Jurkat, Clone E6-1 (cell line): ENCODE measurements around the gene SH3BP5.

Experiments used
- DNase-seq: peaks from one replicate; pipeline ENCODE4 v3.0.0-alpha.2; 2011; ENCODE audit warnings: low read depth, low spot score
- H3K4me3 ChIP-seq: 2 replicates; pipeline ENCODE4 v1.5.1; 2011; ENCODE audit warnings: mild to moderate bottlenecking, low read length, control low read depth, moderate library complexity

SH3BP5 gene

GRCh38 chr3:15287565-15288330 lies 44.6 kb downstream of the SH3BP5 start:
- no peak overlapping the region for H3K4me3 ChIP-seq
- DNase-seq = no peak

- no peak for DNase-seq
- H3K4me3 ChIP-seq = no peak overlapping the region
These were observed 46.4 kb downstream of the SH3BP5 start for GRCh38 chr3:15286022-15286421.

- no peak for DNase-seq
- H3K4me3 ChIP-seq = no peak overlapping the region
These were observed 48.1 kb downstream of the SH3BP5 start for GRCh38 chr3:15284121-15284889.

GRCh38 chr3:15283702-15284101 lies 48.7 kb downstream of the SH3BP5 start:
- no peak overlapping the region for H3K4me3 ChIP-seq
- no peak for DNase-seq

- no peak for DNase-seq
- H3K4me3 ChIP-seq = no peak overlapping the region
These were observed 50.6 kb downstream of the SH3BP5 start for GRCh38 chr3:15281817-15282216.

- H3K4me3 ChIP-seq = no peak overlapping the region
- no peak for DNase-seq
These were observed 51.4 kb downstream of the SH3BP5 start for GRCh38 chr3:15280853-15281532.

GRCh38 chr3:15279671-15280402 lies 52.5 kb downstream of the SH3BP5 start:
- DNase-seq = no peak
- no peak overlapping the region for H3K4me3 ChIP-seq

GRCh38 chr3:15279205-15279604 lies 53.2 kb downstream of the SH3BP5 start:
- no peak overlapping the region for H3K4me3 ChIP-seq

DNA sequence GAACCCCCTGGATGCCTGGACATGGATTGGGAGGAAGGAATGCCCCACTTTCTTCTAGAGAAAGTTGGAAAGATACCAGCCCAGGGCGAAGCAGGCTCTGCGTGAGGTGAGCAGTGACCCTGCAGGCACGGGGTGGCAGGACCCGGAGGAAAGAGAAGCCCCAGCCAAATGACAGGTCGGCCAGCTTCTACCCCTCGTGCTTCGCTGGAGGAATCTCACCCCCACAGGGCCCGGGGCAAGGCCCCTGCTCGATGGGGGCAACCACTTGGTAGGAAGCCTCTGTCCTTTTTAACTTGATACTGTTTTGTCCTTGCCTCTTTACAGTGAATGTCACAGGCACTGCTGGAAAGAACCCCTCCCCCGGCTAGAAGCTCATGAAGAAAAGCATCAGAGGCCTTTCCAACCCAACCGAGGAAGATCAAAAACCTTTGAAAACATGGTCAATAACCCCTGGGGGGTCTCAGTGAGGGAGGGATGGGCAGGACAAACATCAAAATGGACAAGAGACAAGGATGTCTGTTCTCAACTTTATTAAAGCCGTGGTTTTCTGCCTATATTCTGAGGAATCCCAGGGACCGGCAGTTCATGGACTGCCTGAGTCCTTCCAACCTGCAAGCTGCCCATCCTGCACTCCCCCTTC lies 54.4 kb downstream of the SH3BP5 start:
- no peak overlapping the region for H3K4me3 ChIP-seq
- DNase-seq = no peak

More at GRCh38 chr3:15279205-15279604, 53.2 kb downstream of the SH3BP5 start:
- no peak for DNase-seq

DNA sequence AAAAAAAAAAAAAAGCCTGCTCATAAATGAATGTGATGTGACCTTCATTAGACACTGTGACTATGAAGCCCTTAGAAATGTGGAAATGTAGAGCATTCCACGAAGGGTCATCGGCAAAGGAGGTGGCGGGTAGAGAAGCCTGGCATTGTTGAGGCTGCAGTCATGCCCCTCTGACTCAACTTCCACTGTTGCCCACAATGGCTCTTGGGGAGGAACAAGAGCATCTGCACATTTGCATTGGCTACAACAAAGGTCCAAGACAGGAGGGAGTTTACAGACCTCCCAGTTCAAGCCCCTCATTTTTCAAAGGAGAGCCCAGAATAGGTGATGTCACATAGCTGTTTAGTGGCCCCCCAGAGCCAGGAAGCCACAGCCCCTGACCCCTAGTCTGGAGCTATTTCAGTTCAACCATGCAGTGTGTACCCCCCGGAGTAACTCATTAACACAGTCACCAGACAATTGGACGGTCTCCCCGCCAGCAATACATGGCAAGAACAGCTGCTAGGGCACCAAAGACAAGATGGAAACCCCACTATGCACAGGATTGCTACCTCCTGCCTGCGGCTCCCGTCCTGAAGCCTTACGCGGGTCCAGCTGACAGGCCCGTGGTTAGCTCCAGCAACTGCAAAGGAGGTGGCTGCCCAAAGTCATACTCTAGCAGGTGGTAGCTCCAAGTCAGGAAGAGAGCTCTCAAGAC lies 56.2 kb downstream of the SH3BP5 start:
- DNase-seq = peak; percentile 30

GRCh38 chr3:15273227-15273626 lies 59.2 kb downstream of the SH3BP5 start:
- H3K4me3 ChIP-seq = no peak overlapping the region
- DNase-seq = no peak

More for the DNA sequence above, 56.2 kb downstream of the SH3BP5 start:
- H3K4me3 ChIP-seq = no peak overlapping the region

DNA sequence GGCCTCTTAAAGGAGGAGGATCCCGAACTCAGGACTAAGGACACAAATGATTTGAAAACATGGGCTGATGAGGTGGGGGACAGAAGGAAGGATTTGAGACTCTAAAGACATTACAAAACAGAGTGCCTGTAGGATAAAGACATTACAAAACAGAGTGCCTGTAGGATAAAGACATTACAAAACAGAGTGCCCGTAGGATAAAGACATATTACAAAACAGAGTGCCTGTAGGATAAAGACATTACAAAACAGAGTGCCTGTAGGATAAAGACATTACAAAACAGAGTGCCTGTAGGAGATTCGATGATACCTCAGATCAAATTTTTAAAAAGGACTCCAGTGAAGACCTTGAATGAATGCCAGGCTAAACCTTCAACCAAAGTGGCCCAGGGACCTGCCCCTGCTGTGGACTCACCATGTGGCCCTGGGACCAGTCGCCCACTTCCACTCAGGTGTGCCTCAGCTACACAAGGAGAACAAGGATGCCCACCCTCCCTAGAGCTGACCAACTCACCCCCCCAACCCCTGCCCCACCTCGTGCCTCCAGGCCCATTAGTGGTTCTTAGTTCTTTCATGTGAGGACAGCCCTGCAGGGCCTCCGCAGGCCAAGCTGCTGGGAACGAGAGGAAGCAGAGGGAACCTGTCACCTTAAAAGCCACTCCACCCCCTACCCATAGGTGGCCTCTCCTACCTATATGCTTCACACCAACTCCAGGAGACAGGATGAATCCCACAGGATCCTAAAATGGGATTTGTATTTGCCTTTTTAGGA lies 59.8 kb downstream of the SH3BP5 start:
- peak overlapping the region; percentile 31 for H3K4me3 ChIP-seq
- no peak for DNase-seq

GRCh38 chr3:15271785-15272381 lies 60.5 kb downstream of the SH3BP5 start:
- peak; percentile 99 for DNase-seq
- H3K4me3 ChIP-seq = peak overlapping the region; percentile 31

DNA sequence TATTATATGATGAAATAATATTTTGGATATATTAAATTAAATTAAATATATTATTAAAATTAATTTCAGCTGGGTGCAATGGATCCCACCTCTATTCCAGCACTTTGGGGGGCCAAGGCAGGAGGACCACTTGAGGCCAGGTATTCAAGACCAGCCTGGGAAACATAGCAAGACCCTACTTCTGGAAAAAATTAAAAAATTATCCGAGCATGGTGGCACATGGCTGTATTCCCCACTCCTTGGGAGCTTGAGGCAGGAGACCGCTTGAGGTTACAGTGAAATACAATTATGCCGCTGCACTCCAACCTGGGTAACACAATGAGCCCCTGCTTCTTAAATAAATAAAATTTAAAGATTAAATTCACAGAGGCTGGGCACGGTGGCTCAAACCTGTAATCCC lies 61.4 kb downstream of the SH3BP5 start:
- no peak overlapping the region for H3K4me3 ChIP-seq
- no peak for DNase-seq

DNA sequence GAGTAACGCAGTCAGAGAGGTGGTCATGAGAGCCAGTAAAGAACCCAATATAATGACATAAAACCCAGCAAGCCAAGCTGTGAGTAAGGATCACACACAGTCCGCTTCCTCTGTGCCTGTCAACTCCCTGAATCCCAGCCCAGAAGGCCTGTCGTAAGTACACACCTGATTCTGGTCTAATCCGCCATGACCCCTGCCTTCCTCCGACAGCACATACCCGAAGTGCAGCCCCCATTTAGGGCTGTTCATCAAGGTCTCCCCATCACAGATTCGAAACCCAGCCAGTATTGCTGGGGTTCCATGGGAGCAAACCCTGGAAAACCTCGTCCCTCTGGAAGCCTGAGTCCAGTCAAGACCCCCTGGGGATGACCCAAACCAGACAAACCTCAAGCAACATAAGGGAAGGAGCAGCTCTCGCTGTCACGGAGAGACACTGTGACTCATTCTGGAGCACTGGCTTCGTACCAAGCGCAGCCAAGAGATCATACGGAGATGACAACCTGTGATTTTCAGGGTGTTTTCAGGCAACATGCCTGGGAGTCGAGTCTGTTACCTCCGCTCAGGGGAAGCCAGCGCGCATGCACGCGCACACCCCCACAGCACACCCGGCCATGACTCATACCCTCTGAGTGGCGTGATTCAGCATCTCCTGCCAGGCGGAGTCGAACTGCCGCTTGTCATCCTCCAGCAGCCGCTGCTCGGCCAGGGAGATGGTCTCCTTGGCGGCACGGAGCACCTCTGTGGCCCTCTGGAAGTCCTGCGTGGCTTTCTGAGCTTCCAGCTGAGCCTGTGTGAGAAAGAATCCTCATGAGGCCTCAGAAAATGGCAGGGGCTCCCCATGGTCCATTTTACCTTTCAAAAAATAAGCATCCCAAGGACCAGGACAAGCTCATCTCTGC lies 63.0 kb downstream of the SH3BP5 start:
- DNase-seq = no peak
- H3K4me3 ChIP-seq = no peak overlapping the region

DNA sequence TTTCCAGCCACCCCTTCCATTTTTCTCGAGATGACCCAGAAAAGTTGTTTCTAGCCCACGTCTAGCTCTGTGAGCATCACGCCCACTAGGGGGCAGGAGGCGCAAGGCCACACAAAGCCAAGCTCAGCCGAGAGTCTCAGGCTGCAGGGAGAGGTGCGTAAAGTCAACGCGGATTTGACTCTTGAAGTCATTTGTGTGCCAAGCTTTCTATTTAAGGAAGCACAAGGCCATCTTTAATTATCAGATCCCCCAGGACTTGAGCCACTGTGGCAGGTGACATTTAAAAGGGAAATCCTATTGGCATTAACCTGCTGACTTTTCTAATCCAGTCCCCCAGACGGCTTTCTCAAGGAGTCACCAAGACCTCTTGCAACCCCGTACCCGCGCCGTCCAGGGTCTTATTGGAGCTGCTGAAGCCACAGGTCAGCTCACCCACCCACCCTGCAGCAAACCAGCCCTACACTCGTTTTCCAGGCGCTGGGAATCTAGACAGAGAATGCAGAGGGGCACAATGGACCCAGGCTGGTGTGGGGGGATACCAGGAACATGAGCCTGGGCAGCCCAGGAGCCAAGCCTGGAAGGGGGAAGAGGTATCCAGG lies 64.3 kb downstream of the SH3BP5 start:
- DNase-seq = peak; percentile 81
- no peak overlapping the region for H3K4me3 ChIP-seq
